Uterus (tissue), 2 donors: Measurements from ENCODE around the gene EED.

Experiments used
- POLR2A ChIP-seq, 2 donors: fragments of 450-650 bp; IDR thresholded peaks; one replicate each; pipeline ENCODE4 v1.6.1; 2016; ENCODE audit warnings: antibody characterized with exemption in 2 of 2, mild to moderate bottlenecking in 1 of 2, moderate library complexity in 1 of 2
- TF ChIP-seq, protein P1 (sequence below), 4 experiments: fragments of 200-600 bp in 2 of 4; fragments of 450-650 bp in 2 of 4; sonication (generic) in 2 of 4; IDR thresholded peaks; one replicate each; pipeline ENCODE4 v1.5.1; 2016 to 2019; ENCODE audit warnings: antibody characterized with exemption in 4 of 4, mild to moderate bottlenecking in 2 of 4, moderate library complexity in 1 of 4

GRCh38 chr11:86196085-86196696, 48.4 kb upstream of the EED start:
- TF ChIP-seq, protein P1, sequence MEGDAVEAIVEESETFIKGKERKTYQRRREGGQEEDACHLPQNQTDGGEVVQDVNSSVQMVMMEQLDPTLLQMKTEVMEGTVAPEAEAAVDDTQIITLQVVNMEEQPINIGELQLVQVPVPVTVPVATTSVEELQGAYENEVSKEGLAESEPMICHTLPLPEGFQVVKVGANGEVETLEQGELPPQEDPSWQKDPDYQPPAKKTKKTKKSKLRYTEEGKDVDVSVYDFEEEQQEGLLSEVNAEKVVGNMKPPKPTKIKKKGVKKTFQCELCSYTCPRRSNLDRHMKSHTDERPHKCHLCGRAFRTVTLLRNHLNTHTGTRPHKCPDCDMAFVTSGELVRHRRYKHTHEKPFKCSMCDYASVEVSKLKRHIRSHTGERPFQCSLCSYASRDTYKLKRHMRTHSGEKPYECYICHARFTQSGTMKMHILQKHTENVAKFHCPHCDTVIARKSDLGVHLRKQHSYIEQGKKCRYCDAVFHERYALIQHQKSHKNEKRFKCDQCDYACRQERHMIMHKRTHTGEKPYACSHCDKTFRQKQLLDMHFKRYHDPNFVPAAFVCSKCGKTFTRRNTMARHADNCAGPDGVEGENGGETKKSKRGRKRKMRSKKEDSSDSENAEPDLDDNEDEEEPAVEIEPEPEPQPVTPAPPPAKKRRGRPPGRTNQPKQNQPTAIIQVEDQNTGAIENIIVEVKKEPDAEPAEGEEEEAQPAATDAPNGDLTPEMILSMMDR (IDR thresholded peaks at IDR 0.05), result no peak
- no peak for TF ChIP-seq POLR2A (IDR thresholded peaks at IDR 0.05)
